Stimulated activated CD4-positive, alpha-beta T cell treated with anti-CD3 and anti-CD28 coated beads, Interleukin-4, amount 100 ng/mL, for 4 hours (primary cell): ENCODE measurements around the gene JAKMIP3.

ENCODE experiments used
- DNase-seq, 2 experiments: peaks; one replicate each; pipeline ENCODE4 v3.0.0-alpha.2; 2020

Gene JAKMIP3

GRCh38 chr10:132100556-132101349 lies 35.0 kb downstream of the JAKMIP3 start:
- DNase-seq = no peak

- DNase-seq = no peak
Measured at GRCh38 chr10:132101529-132101928, 35.8 kb downstream of the JAKMIP3 start.

- no peak for DNase-seq
Measured at GRCh38 chr10:132102071-132102716, 36.4 kb downstream of the JAKMIP3 start.

- no peak for DNase-seq
Measured at GRCh38 chr10:132102717-132103110, 37.0 kb downstream of the JAKMIP3 start.

- DNase-seq = no peak
Measured at GRCh38 chr10:132103116-132103910, 37.6 kb downstream of the JAKMIP3 start.

GRCh38 chr10:132104062-132104461 lies 38.3 kb downstream of the JAKMIP3 start:
- DNase-seq = no peak

GRCh38 chr10:132104471-132105301 lies 38.9 kb downstream of the JAKMIP3 start:
- no peak for DNase-seq

GRCh38 chr10:132105302-132105995 lies 39.7 kb downstream of the JAKMIP3 start:
- no peak for DNase-seq

- no peak for DNase-seq
Measured at GRCh38 chr10:132106431-132106830, 40.7 kb downstream of the JAKMIP3 start.

GRCh38 chr10:132107186-132107948 lies 41.6 kb downstream of the JAKMIP3 start:
- DNase-seq = no peak

GRCh38 chr10:132107949-132108877 lies 42.5 kb downstream of the JAKMIP3 start:
- no peak for DNase-seq

GRCh38 chr10:132109341-132110110 lies 43.8 kb downstream of the JAKMIP3 start:
- DNase-seq = no peak

GRCh38 chr10:132110111-132110521 lies 44.4 kb downstream of the JAKMIP3 start:
- DNase-seq = no peak

GRCh38 chr10:132110713-132111112 lies 45.0 kb downstream of the JAKMIP3 start:
- no peak for DNase-seq

- no peak for DNase-seq
Measured at GRCh38 chr10:132111121-132111731, 45.5 kb downstream of the JAKMIP3 start.

GRCh38 chr10:132111871-132112341 lies 46.2 kb downstream of the JAKMIP3 start:
- no peak for DNase-seq

GRCh38 chr10:132112611-132113010 lies 46.9 kb downstream of the JAKMIP3 start:
- DNase-seq = no peak

- no peak for DNase-seq
Measured at GRCh38 chr10:132113206-132113605, 47.5 kb downstream of the JAKMIP3 start.
